Suppressor macrophage treated with lipopolysaccharide for 1 hour (primary cell): ENCODE results near the gene NBEAL1.
"Not testable (repeated sequence)": the region's sequence is repeated elsewhere in the genome, so short reads cannot be mapped to it uniquely, and the experiment has no call there.

ENCODE experiments used
- DNase-seq, 3 donors: peaks; one replicate each; pipeline ENCODE4 v3.0.0-alpha.2; 2020 to 2022

NBEAL1 gene

DNA sequence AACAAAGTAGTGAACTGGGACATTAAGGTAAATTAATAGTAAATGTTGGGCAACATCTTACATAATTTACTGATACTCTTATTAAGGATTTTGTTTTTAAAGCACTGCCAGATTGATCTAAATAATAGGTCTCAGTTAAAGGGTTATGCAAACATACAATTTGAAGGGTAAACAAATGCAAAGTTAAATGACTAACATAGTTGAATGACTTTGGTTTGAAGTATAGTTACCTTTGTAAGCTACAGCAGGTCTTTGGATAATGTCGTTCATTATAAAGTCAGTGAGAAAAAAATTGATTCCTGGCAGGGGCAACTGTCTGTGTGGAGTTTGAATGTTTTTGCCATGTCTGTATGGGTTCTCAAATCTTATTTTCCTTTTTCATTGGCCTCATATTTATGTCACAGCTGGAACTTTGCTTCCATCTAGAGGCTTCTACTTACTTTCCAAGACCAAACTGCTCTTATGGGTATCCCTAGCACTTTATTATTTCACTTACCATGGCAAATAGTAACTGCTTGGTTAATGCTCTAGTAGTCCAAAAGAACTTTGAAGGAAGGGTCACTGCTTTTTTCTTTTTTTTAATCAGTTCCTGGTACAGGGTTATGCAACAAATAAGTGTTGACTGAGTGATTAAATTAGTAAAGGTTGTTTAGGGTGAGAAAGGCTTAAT, 107.8 kb downstream of the NBEAL1 start:
- peak; percentile 1 to 27 (median 12) for DNase-seq

DNA sequence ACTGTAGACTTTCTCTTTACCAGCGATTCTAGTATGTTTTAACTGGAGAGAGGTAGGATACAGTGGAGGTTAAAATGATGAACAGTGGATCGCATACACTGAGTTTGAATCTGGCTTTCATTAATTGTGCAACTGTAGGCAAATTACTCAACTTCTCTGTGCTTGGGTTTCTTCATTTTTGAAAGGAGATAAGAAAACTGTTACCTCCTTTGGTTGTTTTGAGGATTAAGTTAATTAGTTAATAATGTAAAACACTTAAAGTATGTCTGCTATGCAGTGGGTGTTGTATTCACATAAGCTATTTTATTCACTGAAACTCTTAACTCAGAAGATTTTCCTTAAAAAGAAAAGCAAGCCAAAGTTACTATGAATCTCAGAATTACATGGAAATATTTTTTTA, 112.3 kb downstream of the NBEAL1 start:
- DNase-seq = no peak

DNA sequence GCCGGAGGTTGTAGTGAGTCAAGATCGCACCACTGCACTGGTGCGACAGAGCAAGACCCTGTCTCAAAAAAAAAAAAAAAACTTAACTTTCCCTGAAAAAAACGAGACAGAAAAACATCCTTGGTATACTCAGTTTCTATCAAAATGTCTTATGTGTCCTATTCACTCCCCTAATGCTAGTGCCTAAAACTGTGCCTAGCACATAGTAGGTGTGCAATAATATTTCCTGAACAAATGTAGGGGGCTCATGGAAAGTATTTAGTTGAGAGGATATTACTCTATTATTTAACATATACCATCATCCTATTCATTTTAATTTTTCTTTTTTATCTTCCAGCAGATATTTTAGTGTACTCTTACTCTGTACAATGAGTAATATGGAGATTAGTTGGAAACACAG, 120.4 kb downstream of the NBEAL1 start:
- DNase-seq = no peak

- DNase-seq = no peak
Observed at GRCh38 chr2:203143391-203143790, 128.7 kb downstream of the NBEAL1 start.

GRCh38 chr2:203149194-203149593, 134.5 kb downstream of the NBEAL1 start:
- DNase-seq = no peak

GRCh38 chr2:203155406-203155805, 140.7 kb downstream of the NBEAL1 start:
- no peak for DNase-seq

DNA sequence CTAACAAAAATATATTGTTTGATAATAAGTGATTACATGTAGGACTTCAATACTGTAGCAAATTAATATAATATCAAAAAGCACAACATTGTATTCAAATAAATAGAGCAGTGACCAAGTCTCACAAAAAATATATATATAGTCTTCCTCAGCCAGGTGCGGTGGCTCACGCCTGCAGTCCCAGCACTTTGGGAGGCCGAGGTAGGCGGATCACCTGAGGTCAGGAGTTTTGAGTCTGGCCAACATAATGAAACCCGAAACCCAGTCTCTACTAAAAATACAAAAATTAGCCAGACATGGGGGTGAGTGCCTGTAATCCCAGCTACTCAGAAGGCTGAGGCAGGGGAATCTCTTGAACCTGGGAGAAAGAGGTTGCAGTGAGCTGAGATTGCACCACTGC, 148.0 kb downstream of the NBEAL1 start:
- DNase-seq = not testable (repeated sequence)

- no peak for DNase-seq
Observed at GRCh38 chr2:203164311-203164935, 149.7 kb downstream of the NBEAL1 start.

DNA sequence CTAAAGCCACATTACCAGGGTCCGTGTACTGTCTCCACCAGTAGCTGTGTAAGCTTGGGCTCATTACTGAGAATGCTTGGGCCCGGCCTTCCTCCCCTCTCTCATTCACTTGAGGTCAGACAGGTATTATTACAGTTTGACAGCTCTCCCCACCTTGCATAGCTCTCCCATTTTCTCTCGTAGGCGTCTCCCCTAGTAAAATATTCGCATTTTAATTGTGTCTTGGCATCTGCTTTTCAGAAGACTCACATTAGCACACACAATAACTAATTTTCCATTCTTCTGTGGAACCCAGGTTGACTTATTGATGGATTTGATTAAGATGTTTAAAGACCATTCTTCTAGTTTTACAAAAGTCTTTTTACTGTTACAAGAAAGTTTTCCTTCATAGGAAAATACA, 153.1 kb downstream of the NBEAL1 start:
- no peak for DNase-seq

GRCh38 chr2:203170502-203170901, 155.8 kb downstream of the NBEAL1 start:
- no peak for DNase-seq

DNA sequence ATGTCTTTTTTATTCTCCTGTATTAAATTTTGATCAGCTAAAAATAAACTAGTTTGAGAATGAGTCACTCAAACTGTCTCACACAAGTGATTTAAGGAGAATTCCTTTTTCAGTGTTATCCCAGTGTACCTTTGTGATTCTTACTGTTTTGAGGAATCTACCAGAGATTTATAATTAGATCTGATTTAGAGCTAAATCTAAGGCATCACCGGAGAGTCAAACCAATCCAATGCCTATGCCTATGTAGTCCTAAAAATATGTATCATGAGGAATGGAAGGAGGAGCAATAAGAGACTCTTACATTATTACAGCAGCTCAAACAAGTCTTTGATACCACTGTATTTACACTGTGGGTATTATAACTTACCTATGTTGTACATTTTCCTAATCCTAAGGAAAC, 160.7 kb downstream of the NBEAL1 start:
- no peak for DNase-seq

DNA sequence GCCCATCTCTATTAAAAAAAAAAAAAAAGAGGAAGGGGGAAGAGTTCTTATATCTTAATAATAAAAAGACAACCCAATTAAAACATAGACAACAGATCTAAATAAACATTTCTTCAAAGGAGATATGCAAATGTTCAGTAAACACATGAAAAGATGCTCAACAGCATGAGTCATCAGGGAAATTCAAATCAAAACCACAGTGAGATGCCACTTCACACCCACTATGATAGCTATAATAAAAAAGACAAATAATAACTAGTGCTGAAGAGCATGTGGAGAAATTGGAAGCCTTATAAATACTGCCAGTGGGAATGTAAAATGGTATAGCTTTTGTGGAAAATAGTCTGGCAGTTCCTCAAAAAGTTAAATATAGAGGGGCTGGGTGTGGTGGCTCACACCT, 162.7 kb downstream of the NBEAL1 start:
- peak; percentile 4 to 49 (median 26) for DNase-seq

DNA sequence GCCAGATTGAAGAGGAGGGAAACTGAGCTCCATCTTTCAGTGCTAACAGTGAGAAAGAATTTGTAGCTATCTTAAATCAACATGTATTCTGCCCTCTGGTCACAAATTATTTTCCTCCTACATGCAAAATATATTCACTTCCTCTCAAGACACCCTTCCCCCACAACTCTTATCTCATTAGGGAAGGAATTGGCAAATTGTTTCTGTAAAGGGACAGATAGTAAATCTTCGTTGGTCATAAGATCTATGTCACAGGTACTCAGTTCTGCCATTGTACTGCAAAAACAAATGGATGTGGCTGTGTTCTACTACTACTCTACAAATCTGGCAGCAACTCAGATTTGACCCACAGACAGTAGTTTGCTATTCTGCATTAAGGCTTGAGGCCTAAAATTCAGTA, 171.2 kb downstream of the NBEAL1 start:
- no peak for DNase-seq

DNA sequence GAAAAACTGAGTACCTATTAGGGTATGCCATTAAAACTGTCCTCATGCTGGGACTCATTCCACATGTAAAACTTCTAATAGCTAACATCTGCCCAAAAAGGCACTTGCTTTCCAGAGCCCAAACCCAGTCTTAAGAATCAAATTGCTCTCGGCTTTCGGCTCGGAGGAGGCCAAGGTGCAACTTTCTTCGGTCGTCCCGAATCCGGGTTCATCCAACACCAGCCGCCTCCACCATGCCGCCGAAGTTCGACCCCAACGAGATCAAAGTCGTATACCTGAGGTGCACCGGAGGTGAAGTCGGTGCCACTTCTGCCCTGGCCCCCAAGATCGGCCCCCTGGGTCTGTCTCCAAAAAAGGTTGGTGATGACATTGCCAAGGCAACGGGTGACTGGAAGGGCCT, 175.9 kb downstream of the NBEAL1 start:
- not testable (repeated sequence) for DNase-seq

- DNase-seq = not testable (repeated sequence)
Observed at GRCh38 chr2:203191026-203191425, 176.4 kb downstream of the NBEAL1 start.

GRCh38 chr2:203191961-203192360, 177.3 kb downstream of the NBEAL1 start:
- DNase-seq = no peak

DNA sequence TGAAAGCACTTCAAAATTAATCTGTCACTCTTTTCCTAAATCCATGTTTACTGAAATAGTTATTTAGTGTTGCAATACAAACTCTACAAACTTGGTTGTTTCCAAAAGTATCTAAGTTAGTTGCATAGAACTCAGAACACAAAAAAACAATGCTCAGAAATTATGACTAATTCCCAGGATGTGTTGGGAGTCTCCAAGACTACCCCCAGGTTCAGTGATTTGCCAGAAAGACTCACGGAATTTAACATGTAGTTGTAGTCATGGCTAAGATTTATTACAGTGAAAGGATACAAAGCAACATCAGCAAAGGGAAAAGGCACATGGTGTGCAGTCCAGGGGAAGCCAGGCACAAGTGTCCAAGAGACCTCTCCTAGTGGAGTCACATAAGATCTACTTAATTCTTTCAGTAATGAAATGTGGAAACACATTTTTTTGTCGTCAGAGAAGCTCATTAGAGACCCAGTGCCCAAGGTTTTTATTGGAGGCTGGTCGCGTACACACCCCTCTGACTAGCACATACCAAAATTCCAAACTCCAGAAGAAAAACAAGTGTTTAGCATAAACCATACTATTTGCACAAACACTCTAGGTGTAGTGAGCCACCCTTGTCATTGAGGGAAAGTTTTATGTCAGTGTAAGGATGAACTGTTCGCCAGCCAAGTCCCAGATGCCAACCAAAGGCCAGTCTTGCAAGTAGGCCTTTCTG, 180.8 kb downstream of the NBEAL1 start:
- peak in 1 of 3 donors; percentile 11 for DNase-seq

DNA sequence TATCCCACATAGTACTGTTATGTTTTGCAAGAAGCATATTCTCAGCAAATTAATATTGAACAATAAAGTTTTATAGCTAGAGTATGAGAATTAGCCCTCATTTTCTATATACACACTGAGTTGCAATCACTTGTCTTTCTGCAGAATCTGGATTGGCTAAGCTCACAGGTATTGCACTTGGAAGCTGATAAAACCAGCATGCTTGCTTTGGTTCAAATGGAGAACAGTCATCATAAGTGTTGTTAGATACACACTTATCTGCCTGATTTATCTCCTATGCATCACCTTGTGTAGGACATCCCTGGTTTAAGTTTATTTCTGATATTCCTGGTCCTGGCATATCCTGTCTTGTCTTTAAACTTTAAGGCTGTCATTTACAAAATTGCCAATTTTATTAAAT, 186.2 kb downstream of the NBEAL1 start:
- DNase-seq = peak in 1 of 3 donors; percentile 9

DNA sequence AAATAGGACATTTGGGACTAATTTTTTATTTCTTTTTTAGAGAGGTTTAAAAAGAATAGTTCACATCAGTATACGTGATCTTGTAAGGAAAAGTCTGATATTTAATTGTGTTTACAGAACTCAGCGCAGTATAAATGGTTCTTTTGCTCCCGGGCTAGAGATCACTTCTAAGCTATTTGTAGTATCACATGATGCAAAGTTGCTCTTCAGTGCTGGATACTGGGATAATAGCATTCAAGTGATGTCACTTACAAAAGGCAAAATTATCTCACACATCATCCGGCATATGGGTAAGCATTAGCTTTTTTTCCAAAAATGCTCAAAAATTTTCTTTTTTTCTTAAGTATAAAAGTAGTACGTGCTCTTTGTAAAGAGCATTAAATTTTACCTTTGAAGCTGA, 186.8 kb downstream of the NBEAL1 start:
- peak in 1 of 3 donors; percentile 14 for DNase-seq

GRCh38 chr2:203209538-203209937, 194.9 kb downstream of the NBEAL1 start:
- peak in 1 of 3 donors; percentile 8 for DNase-seq

- peak; percentile 30 to 32 (median 31) for DNase-seq
Observed at GRCh38 chr2:203225423-203226039, 210.9 kb downstream of the NBEAL1 start.

- not testable (repeated sequence) for DNase-seq
Observed at GRCh38 chr2:203229674-203230073, 215.0 kb downstream of the NBEAL1 start.
